ENCODE data around the gene NUDT8.
"Not testable (repeated sequence)": the region's sequence is repeated elsewhere in the genome, so short reads cannot be mapped to it uniquely, and the experiment has no call there.

NUDT8 gene

DNA sequence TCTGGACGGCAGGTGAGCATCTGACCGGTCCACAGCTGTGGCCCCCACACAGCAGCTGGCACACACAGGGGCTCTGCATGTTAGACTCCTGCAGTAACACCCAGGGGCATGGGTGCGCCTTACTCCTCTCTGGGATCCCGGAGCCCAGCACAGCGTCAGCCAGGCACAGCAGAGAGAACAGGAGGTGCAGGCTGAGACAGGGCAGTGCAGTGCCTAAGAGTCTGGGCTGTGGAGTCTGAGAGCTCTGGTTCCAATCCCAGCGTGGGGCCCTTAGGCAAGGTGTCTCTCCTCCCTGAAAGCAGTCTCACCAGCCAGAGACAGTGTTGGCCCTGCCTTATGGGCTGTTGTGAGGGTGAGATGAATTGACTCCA is 2.3 kb downstream of the NUDT8 start:
- no peak for DNase-seq

DNA sequence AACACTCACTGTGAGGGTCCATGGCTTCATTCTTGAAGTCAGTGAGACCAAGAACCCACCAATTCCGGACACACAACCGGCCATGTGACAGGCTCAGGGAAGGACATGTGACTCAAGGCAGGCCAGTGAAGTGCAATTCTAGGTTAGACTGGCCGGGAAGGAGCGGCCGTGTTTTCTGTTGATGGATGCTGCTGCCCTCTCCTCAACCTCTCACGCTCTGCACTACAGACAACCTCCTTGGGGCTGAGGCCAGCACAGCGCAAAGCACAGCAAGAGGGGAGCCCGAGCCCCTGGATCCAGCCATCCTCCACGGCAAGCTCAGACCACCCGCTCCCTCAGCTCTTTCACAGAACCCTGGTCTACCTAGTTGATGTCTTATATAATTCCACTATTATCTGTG is 2.8 kb downstream of the NUDT8 start:
- no peak for DNase-seq

DNA sequence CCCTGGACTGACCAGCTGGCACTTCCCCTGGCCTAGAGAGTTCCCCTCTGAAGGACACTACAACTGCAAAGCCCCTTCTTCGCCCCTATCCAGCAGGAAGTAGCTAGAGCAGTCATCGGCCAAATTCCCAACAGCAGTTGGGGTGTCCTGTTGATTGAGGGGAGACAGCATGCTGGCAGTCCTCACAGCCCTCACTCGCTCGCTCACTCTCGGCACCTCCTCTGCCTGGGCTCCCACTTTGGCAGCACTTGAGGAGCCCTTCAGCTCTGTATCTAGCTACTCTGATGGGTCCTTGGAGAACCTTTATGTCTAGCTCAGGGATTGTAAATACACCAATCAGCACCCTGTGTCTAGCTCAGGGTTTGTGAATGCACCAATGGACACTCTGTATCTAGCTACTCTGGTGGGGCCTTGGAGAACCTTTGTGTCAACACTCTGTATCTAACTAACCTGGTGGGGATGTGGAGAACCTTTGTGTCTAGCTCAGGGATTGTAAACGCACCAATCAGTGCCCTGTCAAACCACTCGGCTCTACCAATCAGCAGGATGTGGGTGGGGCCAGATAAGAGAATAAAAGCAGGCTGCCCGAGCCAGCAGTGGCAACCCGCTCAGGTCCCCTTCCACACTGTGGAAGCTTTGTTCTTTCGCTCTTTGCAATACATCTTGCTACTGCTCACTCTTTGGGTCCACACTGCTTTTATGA is 3.5 kb downstream of the NUDT8 start:
- DNase-seq, result not testable (repeated sequence)

DNA sequence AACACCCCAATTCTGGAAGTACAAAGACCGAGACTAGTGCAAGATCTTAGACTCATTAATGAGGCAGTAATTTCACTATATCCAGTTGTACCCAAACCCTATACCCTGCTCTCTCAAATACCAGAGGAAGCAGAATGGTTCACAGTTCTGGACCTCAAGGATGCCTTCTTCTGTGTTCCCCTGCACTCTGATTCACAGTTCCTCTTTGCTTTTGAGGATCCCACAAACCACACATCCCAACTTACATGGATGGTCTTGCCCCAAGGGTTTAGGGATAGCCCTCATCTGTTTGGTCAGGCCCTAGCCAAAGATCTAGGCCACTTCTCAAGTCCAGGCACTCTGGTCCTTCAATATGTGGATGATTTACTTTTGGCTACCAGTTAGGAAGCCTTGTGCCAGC is 5.9 kb downstream of the NUDT8 start:
- DNase-seq, result not testable (repeated sequence)

DNA sequence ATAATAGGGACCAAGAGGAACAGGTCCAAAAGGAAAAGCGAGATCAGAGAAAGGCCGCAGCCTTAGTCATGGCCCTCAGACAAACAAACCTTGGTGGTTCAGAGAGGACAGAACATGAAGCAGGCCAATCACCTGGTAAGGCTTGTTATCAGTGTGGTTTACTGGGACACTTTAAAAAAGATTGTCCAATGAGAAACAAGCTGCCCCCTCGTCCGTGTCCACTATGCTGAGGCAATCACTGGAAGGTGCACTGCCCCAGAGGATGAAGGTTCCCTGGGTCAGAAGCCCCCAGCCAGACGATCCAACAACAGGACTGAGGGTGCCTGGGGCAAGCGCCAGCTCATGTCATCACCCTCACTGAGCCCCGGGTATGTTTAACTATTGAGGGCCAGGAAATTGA is 6.8 kb downstream of the NUDT8 start:
- not testable (repeated sequence) for DNase-seq

DNA sequence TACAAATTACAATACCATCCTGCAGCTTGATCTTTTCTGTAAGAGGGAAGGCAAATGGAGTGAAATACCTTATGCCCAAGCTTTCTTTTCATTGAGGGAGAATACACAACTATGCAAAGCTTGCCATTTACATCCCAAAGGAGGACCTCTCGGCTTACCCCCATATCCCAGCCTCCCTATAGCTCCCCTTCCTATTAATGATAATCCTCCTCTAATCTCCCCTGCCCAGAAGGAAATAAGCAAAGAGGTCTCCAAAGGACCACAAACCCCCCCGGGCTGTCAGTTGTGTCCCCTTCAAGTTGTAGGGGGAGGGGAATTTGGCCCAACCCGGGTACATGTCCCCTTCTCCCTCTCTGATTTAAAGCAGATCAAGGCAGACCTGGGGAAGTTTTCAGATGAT is 7.8 kb downstream of the NUDT8 start:
- DNase-seq, result not testable (repeated sequence)

DNA sequence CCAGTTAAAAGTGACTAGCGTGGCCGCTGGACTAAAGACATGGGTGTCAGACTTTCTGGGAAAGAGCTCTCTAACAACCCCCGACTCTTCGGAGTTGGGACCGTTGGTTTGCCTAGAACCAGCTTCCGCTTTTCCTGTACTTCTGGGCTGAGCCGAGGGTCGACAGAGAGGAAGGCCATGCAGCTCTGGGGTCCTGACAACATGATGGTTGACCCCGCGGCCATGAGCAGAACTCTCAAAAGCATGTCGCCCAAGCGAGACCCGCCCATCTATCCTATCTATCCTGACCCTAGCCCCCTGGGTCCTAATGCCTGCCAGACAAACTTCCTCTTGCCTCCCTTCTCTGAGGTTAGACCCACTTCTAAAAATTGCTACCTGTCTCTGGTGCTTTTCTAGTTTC is 9.1 kb downstream of the NUDT8 start:
- DNase-seq, result not testable (repeated sequence)

DNA sequence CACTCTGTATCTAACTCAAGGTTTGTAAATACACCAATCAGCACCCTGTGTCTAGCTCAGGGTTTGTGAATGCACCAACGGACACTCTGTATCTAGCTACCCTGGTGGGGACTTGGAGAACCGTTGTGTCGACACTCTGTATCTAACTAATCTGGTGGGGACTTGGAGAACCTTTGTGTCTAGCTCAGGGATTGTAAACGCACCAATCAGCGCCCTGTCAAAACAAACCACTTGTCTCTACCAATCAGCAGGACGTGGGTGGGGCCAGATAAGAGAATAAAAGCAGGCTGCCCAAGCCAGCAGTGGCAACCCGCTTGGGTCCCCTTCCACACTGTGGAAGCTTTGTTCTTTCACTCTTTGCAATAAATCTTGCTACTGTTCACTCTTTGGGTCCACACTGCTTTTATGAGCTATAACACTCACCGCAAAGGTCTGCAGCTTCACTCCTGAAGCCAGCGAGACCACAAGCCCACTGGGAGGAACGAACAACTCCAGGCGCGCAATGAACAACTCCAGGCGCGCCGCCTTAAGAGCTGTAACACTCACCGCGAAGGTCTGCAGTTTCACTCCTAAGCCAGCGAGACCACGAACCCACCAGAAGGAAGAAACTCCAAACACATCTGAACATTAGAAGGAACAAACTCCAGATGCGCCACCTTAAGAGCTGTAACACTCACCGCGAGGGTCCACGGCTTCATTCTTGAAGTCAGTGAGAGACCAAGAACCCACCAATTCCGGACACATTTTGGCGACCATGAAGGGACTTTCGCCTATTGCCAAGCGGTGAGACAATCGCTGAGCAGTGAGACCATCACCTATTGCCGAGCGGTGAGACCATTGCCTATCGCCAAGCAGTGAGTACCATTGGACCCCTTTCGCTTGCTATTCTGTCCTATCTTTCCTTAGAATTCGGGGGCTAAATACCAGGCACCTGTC is 9.8 kb downstream of the NUDT8 start:
- DNase-seq, result not testable (repeated sequence)

DNA sequence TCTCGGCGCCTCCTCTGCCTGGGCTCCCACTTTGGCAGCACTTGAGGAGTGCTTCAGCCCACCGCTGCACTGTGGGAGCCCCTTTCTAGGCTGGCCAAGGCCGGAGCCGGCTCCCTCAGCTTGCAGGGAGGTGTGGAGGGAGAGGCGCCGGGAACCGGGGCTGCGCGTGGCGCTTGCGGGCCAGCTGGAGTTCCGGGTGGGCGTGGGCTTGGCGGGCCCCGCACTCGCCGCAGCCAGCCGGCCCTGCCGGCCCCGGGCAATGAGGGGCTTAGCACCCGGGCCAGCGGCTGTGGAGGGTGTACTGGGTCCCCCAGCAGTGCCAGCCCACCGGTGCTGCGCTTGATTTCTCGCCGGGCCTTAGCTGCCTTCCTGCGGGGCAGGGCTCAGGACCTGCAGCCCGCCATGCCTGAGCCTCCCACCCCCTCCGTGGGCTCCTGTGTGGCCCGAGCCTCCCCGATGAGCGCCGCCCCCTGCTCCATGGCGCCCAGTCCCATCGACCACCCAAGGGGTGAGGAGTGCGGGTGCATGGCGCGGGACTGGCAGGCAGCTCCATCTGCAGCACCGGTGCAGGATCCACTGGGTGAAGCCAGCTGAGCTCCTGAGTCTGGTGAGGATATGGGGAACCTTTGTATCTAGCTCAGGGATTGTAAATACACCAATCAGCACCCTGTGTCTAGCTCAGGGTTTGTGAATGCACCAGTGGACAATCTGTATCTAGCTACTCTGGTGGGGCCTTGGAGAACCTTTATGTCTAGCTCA is 10.7 kb downstream of the NUDT8 start:
- DNase-seq, result not testable (repeated sequence)

DNA sequence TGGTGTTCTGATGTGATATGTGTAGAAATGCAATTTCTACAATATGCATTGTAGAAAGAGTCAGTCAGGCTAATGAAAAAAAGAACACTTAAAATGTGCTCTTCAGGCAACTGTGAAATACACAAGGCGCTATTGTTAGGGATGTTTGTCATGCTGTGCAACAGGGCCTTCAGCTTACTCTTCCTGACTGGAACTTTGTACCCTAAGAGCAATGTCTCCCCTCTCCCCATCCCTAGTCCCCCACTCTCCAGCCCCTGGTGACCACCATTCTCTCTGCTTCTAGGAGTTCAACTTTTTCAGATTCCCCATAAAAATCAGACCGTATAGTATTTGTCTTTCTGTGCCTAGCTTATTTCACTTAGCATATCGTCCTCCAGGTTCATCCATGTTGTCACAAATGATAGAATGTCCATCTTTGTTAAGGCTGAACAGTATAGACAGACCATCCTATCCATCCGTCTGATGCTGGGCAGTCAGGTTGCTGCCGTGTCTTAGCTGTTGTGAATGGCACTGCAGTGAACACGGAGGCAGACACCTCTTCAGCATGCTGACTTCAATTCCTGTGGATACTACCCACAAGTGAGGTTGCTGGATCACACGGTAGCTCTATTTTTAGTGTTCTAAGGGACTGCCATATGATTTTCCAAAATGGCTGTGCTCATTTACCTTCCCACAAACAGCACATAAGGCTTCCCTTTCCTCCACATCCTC is 12.3 kb downstream of the NUDT8 start:
- DNase-seq, result no peak

DNA sequence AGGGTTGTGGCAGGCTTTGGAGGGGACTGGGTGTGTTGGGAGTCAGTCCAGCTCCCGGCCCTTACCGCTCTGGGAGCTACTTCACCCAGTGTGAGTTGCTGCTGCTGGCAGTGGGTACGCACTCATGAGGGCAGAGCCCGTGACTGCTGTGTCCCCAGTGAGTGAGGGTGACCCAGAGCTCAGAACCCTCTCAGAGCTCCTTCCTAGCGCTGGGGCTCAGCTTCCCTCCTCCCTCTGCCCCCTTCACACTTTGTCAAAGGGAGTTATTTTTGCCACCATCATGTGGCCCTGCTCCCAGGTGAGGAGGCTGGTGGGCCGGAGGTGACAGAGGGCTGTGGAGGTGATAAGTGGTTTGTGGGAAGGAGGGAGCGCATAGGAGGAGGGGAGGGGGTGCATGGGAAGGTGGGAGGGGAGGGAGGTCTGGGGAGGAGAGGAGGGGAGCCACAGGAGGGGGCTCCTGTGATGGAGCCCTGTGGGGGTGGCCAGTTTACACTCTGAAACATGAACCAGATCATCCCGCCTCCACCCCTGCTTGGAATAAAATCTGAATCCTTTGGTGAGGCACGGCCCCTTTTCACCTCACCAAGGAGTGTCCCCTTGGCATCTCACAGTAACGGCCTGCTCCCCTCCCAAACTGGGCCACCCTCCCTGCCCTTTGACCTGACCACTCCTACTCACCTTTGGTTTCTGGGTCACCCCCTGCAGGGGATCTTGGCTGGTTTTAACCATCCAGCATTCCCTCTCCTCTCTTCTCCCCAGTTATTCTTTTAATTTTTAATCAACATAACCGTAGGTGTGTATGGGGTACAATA is 13.1 kb downstream of the NUDT8 start:
- no peak for DNase-seq

DNA sequence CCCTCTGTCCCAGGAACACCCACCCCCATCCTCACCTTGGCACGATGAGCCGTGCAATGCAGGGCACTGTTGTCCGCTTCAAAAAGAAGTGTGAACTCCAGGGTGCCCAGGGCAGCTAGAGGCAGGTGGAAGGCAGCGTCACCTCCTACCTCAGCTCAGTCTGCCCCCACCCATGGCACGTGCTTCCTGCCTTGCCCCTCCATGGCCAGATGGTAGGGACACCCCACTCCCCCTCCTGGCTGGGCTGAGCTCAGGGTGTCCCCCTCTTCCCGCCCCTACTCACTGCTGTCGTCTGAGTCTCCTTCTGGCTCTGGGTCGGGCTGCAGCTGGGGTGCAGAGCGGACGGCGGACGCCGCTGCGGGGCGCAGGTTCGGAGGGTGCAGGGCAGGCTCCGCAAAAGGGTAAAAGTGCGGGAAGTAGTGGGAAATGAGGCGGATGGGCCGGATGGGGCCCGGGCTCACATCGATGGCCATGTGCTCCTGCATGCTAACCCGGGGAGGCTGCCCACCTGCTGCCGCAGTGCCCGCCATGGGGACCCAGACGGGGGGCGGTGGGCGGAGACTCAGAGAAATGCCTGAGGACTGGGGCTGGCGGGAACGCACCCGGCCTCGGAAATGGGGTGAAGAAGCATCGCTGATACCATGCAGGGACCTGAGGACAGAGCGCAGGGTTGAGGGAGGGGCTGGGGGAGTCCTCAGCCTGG is 13.9 kb downstream of the NUDT8 start:
- DNase-seq, result no peak

DNA sequence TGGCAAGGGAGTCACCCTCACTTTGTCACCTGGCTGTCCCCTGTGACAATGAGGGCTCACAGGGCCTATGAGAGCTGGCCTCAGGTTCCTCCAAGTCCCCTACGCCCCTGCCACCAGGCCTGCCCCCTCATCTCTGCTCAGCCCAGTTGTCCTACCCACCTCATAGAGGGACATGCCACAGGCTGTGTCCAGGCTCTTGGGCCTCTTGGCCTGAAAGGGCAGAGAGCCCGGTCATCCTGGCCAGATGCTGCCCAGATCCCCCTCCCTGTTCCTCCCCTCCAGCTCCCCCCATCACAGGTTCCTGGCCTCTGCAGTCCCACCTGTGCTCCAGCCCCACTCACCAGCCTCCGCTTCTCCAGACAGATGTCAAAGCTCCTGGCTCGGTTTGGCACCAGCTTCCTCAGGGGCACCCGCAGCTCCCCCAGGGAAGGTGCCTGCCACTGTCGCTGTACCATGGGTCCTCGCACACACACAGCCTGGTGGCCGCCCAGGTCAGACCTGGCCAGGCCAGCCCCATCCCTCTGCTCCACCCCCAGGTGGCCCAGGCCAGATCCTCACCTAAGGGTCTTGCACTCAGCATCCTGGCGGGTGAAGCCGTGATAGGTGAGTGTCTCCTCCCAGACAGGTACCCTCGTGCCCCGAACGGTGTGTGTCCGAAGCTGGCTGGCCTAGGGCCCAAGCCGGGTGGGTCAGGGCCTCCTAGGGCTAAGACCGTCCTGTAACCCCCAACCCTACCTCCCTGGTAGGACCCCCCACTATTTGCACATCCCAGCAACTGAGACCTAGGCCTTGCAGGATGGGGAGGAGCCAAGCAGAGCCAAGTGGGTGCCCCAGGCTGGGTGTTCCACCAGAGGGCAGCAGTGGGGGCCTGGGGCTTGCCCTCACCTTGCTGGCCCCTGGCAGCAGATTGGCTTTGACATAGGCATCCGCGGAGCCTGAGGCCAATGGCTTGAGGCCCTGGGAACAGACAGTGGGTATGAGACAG is 14.7 kb downstream of the NUDT8 start:
- no peak for DNase-seq

DNA sequence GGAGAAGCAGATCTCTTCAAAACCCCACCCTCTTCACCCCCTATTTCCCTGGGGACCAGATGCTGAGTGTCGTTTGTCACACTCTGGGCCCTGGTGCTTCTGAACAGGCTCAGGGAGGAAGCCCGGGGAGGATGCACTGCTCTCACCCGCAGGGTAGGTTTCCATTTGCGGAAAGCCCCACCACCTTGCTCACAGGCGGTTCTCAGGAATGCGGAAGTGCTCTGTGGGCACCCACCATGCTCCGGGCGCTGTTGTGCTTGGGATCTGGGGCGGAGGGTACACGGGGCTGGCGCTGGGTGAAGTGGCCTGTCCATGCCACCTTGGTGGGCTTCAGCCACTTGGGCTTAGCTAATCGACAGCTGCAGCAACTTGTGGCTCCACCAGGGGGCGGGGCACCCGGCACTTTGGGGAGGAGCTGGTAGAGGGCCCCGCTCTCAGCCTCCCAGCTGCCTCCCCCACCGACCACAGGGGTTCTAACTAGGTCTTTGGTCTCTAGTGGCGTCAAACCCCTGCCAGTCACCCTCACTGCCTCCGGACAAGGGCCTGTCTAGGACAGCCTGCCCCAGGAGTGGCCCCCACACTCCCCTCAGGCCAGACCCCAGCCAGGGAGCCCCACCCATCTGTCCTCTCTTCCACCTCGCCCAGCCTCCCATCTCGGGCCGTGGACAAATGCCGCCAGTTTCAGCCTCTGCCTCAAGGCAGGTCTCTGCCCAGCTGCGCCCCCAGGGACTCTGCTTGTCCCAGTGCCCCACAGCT is 15.6 kb downstream of the NUDT8 start:
- no peak for DNase-seq

DNA sequence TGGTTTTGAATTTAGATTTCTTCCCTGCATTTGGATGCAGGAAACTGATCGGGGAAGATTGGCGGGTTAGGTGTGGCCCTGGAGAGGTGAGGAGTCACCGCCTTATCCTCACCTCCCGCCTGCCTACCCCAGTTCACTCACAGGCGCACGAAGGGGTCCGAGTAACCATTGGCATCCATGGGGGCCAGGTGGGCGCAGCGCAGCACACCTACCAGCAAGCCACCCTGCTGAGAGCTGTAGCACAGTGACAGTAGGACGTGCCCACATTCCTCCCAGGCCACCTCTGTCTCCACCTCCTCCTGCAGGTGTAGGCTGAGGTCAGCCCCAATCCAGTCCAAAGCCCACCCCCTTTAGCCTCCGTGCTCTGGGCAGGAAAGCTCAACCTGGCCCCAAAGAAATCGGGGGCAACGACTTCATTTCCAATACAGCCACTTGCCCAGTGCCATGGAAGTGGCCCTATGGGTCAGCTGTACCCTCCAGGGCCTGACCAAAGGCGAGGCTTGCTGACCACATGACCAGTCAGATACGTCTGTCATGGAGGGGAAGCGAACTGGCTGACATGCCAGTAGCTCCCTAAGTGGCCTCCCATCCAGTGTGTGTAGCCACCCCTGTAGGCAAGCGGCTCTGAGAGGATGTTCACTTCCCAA is 16.3 kb downstream of the NUDT8 start:
- no peak for DNase-seq

DNA sequence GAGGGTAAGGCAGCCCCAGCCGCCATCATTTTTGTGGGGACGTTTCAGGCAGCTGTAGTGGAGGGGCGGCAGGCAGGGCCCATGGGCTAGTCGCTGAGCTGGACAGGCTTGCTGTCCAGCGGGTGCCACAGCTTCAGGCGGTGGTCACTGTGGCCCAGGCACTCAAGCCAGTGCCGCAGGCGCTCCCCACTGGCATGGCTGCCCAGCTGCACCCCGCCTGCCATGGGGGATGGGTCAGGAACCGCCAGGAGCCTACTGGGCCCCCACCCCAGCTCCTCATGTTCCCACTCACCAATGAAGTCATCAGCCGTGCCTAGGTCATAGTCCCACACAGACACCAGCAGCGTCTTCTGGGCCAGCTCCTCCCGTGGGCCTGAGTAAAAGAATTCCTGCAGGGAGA is 17.0 kb downstream of the NUDT8 start:
- no peak for DNase-seq

DNA sequence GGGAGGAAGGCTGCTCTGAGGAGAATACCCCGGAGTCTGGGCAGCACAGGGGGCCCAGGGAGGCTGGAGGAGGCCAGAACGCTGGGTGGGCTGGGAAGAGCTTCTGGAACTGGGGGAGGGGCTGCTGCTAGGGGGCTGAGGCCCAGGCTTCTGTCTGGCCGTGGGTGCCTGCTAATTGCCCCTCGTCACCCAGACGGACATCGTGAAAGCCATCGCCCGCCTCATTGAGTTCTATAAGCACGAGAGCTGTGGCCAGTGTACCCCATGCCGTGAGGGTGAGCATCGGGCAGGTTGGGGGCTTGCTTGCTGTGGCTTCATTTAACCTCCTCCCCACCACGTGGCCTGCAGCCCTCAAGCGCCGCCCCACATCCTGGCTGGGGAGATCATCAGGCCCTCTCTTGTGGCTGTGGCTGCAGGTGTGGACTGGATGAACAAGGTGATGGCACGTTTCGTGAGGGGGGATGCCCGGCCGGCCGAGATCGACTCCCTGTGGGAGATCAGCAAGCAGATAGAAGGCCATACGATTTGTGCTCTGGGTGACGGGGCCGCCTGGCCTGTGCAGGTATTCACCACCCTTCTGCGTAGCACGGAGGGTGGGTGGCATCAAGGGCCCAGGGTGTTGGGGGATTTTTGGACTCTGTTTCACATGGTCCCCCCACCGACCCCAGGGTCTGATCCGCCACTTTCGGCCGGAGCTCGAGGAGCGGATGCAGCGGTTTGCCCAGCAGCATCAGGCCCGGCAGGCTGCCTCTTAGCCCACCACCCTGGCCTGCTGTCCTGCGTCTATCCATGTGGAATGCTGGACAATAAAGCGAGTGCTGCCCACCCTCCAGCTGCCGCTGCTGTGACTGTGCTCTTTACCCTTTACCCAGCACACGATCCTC is 17.8 kb downstream of the NUDT8 start:
- DNase-seq, result no peak

DNA sequence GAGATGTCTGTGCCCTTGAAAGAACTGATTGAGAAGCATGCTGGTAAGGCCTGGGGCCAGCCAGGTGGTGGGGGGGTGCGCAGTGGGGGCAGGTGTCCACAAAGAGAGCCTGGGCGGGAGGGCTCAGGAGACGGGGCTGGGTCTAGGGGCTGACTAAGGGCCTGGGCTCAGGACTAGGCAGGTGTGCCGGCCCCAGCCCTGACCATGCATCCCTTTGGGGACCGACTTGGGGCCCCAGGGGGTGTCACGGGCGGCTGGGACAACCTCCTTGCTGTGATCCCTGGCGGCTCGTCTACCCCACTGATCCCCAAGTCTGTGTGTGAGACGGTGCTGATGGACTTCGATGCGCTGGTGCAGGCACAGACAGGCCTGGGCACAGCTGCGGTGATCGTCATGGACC is 18.6 kb downstream of the NUDT8 start:
- no peak for DNase-seq

Measured in NCI-H524 treated with DMSO at 0.1 percent for 48 hours (cell line).